ENCODE results near the gene MSRB3. TPM values are rescaled to one million over a fixed set of nuclear protein-coding genes. Genes with fewer than 3 reads are reported as not detected.
"Not testable (repeated sequence)": the region's sequence is repeated elsewhere in the genome, so short reads cannot be mapped to it uniquely, and the experiment has no call there.

MSRB3 gene
- total and polyA plus RNA-seq, 4 donors: 1.0 to 5.2 (median 3.1) TPM

GRCh38 chr12:65450625-65451024 is 172.1 kb downstream of the MSRB3 start:
- no peak for DNase-seq (ENCODE audit: low spot score)
- TF ChIP-seq ATF3 (IDR thresholded peaks at IDR 0.05): no peak
- no peak for TF ChIP-seq GABPA (IDR thresholded peaks at IDR 0.05 in 1 of 2, conservative IDR thresholded peaks at IDR 0.05 in 1 of 2)
- Histone ChIP-seq H3K27ac (ENCODE audit: low read depth in 1 of 2, low read length in 2 of 2) (no peak overlapping the region), H3K4me3 (ENCODE audit: low read depth in 1 of 3, low read length in 3 of 3) (no peak overlapping the region), H3K9me3 (ENCODE audit: control insufficient read depth in 4 of 4, low read length in 3 of 4) (no peaks in the 10 kb centered on the region), H3K27me3 (ENCODE audit: control insufficient read depth in 4 of 4, insufficient read depth in 4 of 4, low read length in 3 of 4) (no peaks in the 10 kb centered on the region), H3K36me3 (ENCODE audit: control insufficient read depth in 4 of 4, insufficient read depth in 3 of 4, low read depth in 1 of 4, low read length in 3 of 4) (no peaks in the 10 kb centered on the region), H3K4me1 (ENCODE audit: control insufficient read depth in 4 of 4, insufficient read depth in 4 of 4, low read length in 3 of 4) (no peaks in the 10 kb centered on the region), H3K9ac (ENCODE audit: low read depth in 1 of 2, low read length in 2 of 2) (no peak overlapping the region)
- WGBS: 83% methylated on average over 2 of the region's 2 CpGs

- H3K36me3 ChIP-seq (ENCODE audit: control insufficient read depth in 4 of 4, insufficient read depth in 3 of 4, low read depth in 1 of 4, low read length in 3 of 4): no peaks in the 10 kb centered on the region
- no peak overlapping the region for H3K27ac ChIP-seq (ENCODE audit: low read depth in 1 of 2, low read length in 2 of 2)
- H3K4me1 ChIP-seq (ENCODE audit: control insufficient read depth in 4 of 4, insufficient read depth in 4 of 4, low read length in 3 of 4): no peaks in the 10 kb centered on the region
- no peak for DNase-seq (ENCODE audit: low spot score)
- H3K9me3 ChIP-seq (ENCODE audit: control insufficient read depth in 4 of 4, low read length in 3 of 4): no peaks in the 10 kb centered on the region
- H3K27me3 ChIP-seq (ENCODE audit: control insufficient read depth in 4 of 4, insufficient read depth in 4 of 4, low read length in 3 of 4): no peaks in the 10 kb centered on the region
- no peak overlapping the region for H3K9ac ChIP-seq (ENCODE audit: low read depth in 1 of 2, low read length in 2 of 2)
- H3K4me3 ChIP-seq (ENCODE audit: low read depth in 1 of 3, low read length in 3 of 3): no peak overlapping the region
- TF ChIP-seq TAF1 (conservative IDR thresholded peaks at IDR 0.05): no peak
- TF ChIP-seq JUND (IDR thresholded peaks at IDR 0.05): no peak
- TF ChIP-seq REST (IDR thresholded peaks at IDR 0.05): no peak
- no peak for TF ChIP-seq RXRA (IDR thresholded peaks at IDR 0.05)
- no peak for TF ChIP-seq GABPA (IDR thresholded peaks at IDR 0.05 in 1 of 2, conservative IDR thresholded peaks at IDR 0.05 in 1 of 2)
- TF ChIP-seq HNF4A (conservative IDR thresholded peaks at IDR 0.05): no peak
- TF ChIP-seq HNF4G (IDR thresholded peaks at IDR 0.05): no peak
- no peak for TF ChIP-seq MAX (IDR thresholded peaks at IDR 0.05)
- no peak for TF ChIP-seq RAD21 (IDR thresholded peaks at IDR 0.05)
- TF ChIP-seq FOXA1 (IDR thresholded peaks at IDR 0.05): no peak
- no peak for TF ChIP-seq ATF3 (IDR thresholded peaks at IDR 0.05)
- TF ChIP-seq CTCF (IDR thresholded peaks at IDR 0.05; ENCODE audit: low read depth, low read length, missing input control): no peak
- no peak for TF ChIP-seq YY1 (IDR thresholded peaks at IDR 0.05)
- TF ChIP-seq FOXA2 (IDR thresholded peaks at IDR 0.05): no peak
- TF ChIP-seq ZBTB33 (IDR thresholded peaks at IDR 0.05): no peak
- no peak for TF ChIP-seq EGR1 (IDR thresholded peaks at IDR 0.05; ENCODE audit: low read depth in 2 of 2)
- TF ChIP-seq NR2F2 (IDR thresholded peaks at IDR 0.05): no peak
- no peak for TF ChIP-seq SP1 (IDR thresholded peaks at IDR 0.05)
- 92% methylated on average over 1 of the region's 1 CpG for WGBS
Measured at GRCh38 chr12:65454115-65454787, 175.8 kb downstream of the MSRB3 start.

GRCh38 chr12:65457341-65457740 is 178.9 kb downstream of the MSRB3 start:
- not testable (repeated sequence) for H3K9ac ChIP-seq (ENCODE audit: low read depth in 1 of 2, low read length in 2 of 2); H3K27ac ChIP-seq (ENCODE audit: low read depth in 1 of 2, low read length in 2 of 2); H3K27me3 ChIP-seq (ENCODE audit: control insufficient read depth in 4 of 4, insufficient read depth in 4 of 4, low read length in 3 of 4); H3K36me3 ChIP-seq (ENCODE audit: control insufficient read depth in 4 of 4, insufficient read depth in 3 of 4, low read depth in 1 of 4, low read length in 3 of 4); DNase-seq (ENCODE audit: low spot score); H3K4me3 ChIP-seq (ENCODE audit: low read depth in 1 of 3, low read length in 3 of 3); H3K4me1 ChIP-seq (ENCODE audit: control insufficient read depth in 4 of 4, insufficient read depth in 4 of 4, low read length in 3 of 4); H3K9me3 ChIP-seq (ENCODE audit: control insufficient read depth in 4 of 4, low read length in 3 of 4)

Data from liver (tissue), 9 donors.